Endothelial cell of umbilical vein (primary cell): ENCODE results near the gene ZDHHC14. TPM values are rescaled to one million over a fixed set of nuclear protein-coding genes. Genes with fewer than 3 reads are reported as not detected.

Experiments used
- BruUV-seq: library from RNA; stranded (reverse); fragments of 400-500 nt; replicated peaks from 2 replicates; lab custom pipeline; 2021; lab: Mats Ljungman, UMichigan
- CTCF ChIA-PET: fragments of 300-600, 350-600 bp; sonication (Branson Sonifier 250); formaldehyde crosslinking; loops from one replicate; lab custom pipeline; 2021; ENCODE audit warnings: antibody characterized with exemption, inconsistent platforms; lab: Charles Lee
- POLR2A ChIA-PET: fragments of 300-600, 350-600 bp; sonication (Branson Sonifier 250); formaldehyde crosslinking; loops from one replicate; lab custom pipeline; 2021; ENCODE audit warnings: antibody characterized with exemption, inconsistent platforms; lab: Charles Lee
- DNase-seq: peaks from one replicate; pipeline ENCODE4 v3.0.0-alpha.2; 2011; ENCODE audit warnings: low read depth, low spot score
- FAIRE-seq: peaks from 2 replicates; lab custom pipeline; 2011; peaks lifted over from hg19 to GRCh38; lab: Jason Lieb, UNC
- H2AFZ ChIP-seq: 2 replicates; pipeline ENCODE4 v1.6.0; 2012; ENCODE audit warnings: low read depth, low read length, control low read depth, inconsistent platforms
- H3K27ac ChIP-seq: 2 replicates; pipeline ENCODE4 v1.5.1; 2011; ENCODE audit warnings: low read depth, mild to moderate bottlenecking, control low read depth, low read length, moderate library complexity; ENCODE audit not compliant: insufficient read depth
- H3K27me3 ChIP-seq, 2 experiments: 2 replicates each; pipeline versions ENCODE4 v1.6.0 to v1.6.1; 2011; ENCODE audit warnings: low read length in 2 of 2, mixed read lengths in 1 of 2; ENCODE audit not compliant: control insufficient read depth in 2 of 2, insufficient read depth in 2 of 2
- H3K36me3 ChIP-seq, 2 experiments: 2 replicates in 1 of 2; 3 replicates in 1 of 2; pipeline ENCODE4 v1.5.1; 2011; ENCODE audit warnings: low read length in 2 of 2, mild to moderate bottlenecking in 1 of 2, moderate library complexity in 1 of 2; ENCODE audit not compliant: control insufficient read depth in 2 of 2, insufficient read depth in 2 of 2; ENCODE audit errors: extremely low read depth in 1 of 2
- H3K4me1 ChIP-seq: 3 replicates; pipeline ENCODE4 v1.5.1; 2011; ENCODE audit warnings: mild to moderate bottlenecking, low read length; ENCODE audit not compliant: control insufficient read depth, insufficient read depth; ENCODE audit errors: extremely low read depth
- H3K4me2 ChIP-seq: 2 replicates; pipeline ENCODE4 v1.6.1; 2011; ENCODE audit warnings: low read length, control low read depth, mixed read lengths; ENCODE audit not compliant: insufficient read depth
- H3K4me3 ChIP-seq, 3 experiments: fragments of 200-600 bp in 1 of 3; sonication (generic), shearing (Covaris generic) in 1 of 3; replicated peaks in 1 of 3; 2 replicates each; pipeline ENCODE4 v1.5.1; 2011 to 2016; ENCODE audit warnings: control low read depth in 3 of 3, low read length in 3 of 3, mild to moderate bottlenecking in 2 of 3, inconsistent platforms in 1 of 3, low read depth in 1 of 3, moderate library complexity in 1 of 3; ENCODE audit not compliant: insufficient read depth in 1 of 3
- H3K79me2 ChIP-seq: 2 replicates; pipeline ENCODE4 v1.6.0; 2012; ENCODE audit warnings: low read length, inconsistent platforms; ENCODE audit not compliant: control insufficient read depth, insufficient read depth
- H3K9ac ChIP-seq: replicated peaks from 2 replicates; pipeline ENCODE3; 2011; ENCODE audit warnings: low read length, control low read depth; ENCODE audit not compliant: insufficient read depth; ENCODE audit errors: extremely low read depth
- H3K9me1 ChIP-seq: replicated peaks from 3 replicates; pipeline ENCODE4 v1.6.0; 2011; ENCODE audit warnings: mild to moderate bottlenecking, low read length; ENCODE audit not compliant: control insufficient read depth, insufficient read depth; ENCODE audit errors: extremely low read depth
- H3K9me3 ChIP-seq: replicated peaks from 2 replicates; pipeline ENCODE4 v1.5.1; 2012; ENCODE audit warnings: low read length, inconsistent platforms; ENCODE audit not compliant: control insufficient read depth, insufficient read depth
- H4K20me1 ChIP-seq: replicated peaks from 2 replicates; pipeline ENCODE3; 2011; ENCODE audit warnings: mild to moderate bottlenecking, low read length; ENCODE audit not compliant: control insufficient read depth, insufficient read depth; ENCODE audit errors: extremely low read depth
- CTCF ChIP-seq, 2 donors: IDR thresholded peaks; 1 replicate in 1 of 2; 2 replicates in 1 of 2; pipeline ENCODE4 v1.5.1; 2011; ENCODE audit warnings: low read length in 2 of 2, mild to moderate bottlenecking in 2 of 2, moderate library complexity in 2 of 2, control low read depth in 1 of 2, inconsistent platforms in 1 of 2, low read depth in 1 of 2; ENCODE audit not compliant: insufficient read depth in 1 of 2; ENCODE audit errors: extremely low read depth in 1 of 2
- EZH2 ChIP-seq: IDR thresholded peaks from 2 replicates; pipeline ENCODE4 v1.6.1; 2012; ENCODE audit warnings: borderline replicate concordance, low read depth, mild to moderate bottlenecking, moderate library complexity, low read length, inconsistent platforms; ENCODE audit not compliant: severe bottlenecking
- FOS ChIP-seq: IDR thresholded peaks from 2 replicates; pipeline ENCODE4 v1.6.1; 2011; ENCODE audit warnings: mild to moderate bottlenecking, low read length, moderate library complexity, borderline replicate concordance; ENCODE audit not compliant: insufficient read depth
- GATA2 ChIP-seq: IDR thresholded peaks from 2 replicates; pipeline ENCODE4 v1.7.0; 2011; ENCODE audit warnings: low read depth, mild to moderate bottlenecking, moderate library complexity, mixed read lengths, low read length; ENCODE audit not compliant: insufficient read length, insufficient read depth
- JUN ChIP-seq: IDR thresholded peaks from 2 replicates; pipeline ENCODE4 v1.6.1; 2011; ENCODE audit warnings: borderline replicate concordance, low read depth; ENCODE audit not compliant: insufficient read length, insufficient read depth
- MAX ChIP-seq: IDR thresholded peaks from 2 replicates; pipeline ENCODE4 v1.6.1; 2011; ENCODE audit not compliant: insufficient read depth, insufficient read length
- MYC ChIP-seq: IDR thresholded peaks from one replicate; pipeline ENCODE4 v1.6.1; 2011; ENCODE audit warnings: mild to moderate bottlenecking, low read depth, low read length
- POLR2A ChIP-seq: IDR thresholded peaks from 2 replicates; pipeline ENCODE4 v1.6.1; 2012; ENCODE audit warnings: low read depth, mild to moderate bottlenecking, control low read depth, low read length
- POLR2AphosphoS5 ChIP-seq: IDR thresholded peaks from 2 replicates; pipeline ENCODE4 v1.6.1; 2012; ENCODE audit warnings: low read depth, mild to moderate bottlenecking, control low read depth, low read length, moderate library complexity; ENCODE audit not compliant: insufficient read depth
- dilution Hi-C: fragments of 300-500 bp; cut with MboI; formaldehyde crosslinking; loops from one replicate; pipeline ENCODE4 v1.15.0; 2019; ENCODE audit warnings: low sequenced_read_pairs; ENCODE audit not compliant: extremely low pct_ligation_motif_present
- intact Hi-C: fragments of 100-400 bp; cut with micrococcal nuclease; formaldehyde crosslinking; loops from one replicate; pipeline ENCODE4 v1.10.0; 2022
- polyA plus RNA-seq, 4 experiments: library from polyadenylated mRNA; depleted of rRNA in 3 of 4; stranded (reverse) in 3 of 4; unstranded in 1 of 4; fragments of >200 nt; gene quantifications; 2 replicates each; pipeline versions ENCODE4 v1.2.1 to v1.2.3, GENCODE V29; 2011 to 2012; ENCODE audit warnings: missing spikeins in 1 of 4
- total RNA-seq: library from RNA; stranded (reverse); gene quantifications from 2 replicates; pipeline ENCODE4 v1.2.3, GENCODE V29; 2021

Gene ZDHHC14
- total and polyA plus RNA-seq, 2 donors (not counting 3 experiments of a cell fraction or from before 2014, with no cell fraction given), result 23.0 to 25.6 TPM

GRCh38 chr6:157364705-157365104 lies 16.3 kb upstream of the ZDHHC14 start:
- no TSS peak for BruUV-seq
- no peaks in the 10 kb centered on the region for H3K9me3 ChIP-seq
- ChIA-PET CTCF (interaction anchor here (1.5 kb wide), 3 partner anchors 10 to 28 kb away, joined by 3 to 4 read pairs (median 4); no protein-coding TSS in a partner anchor), POLR2A (no interaction called here)
- TF ChIP-seq MAX (no peak), MYC (no peak), JUN (no peak), FOS (no peak)
- no peaks in the 10 kb centered on the region for H3K9me1 ChIP-seq
- H3K27me3 ChIP-seq, result peaks cover 3 to 4% of the 10 kb centered on the region in 2 experiments
- FAIRE-seq (no peak), DNase-seq (no peak)
- intact Hi-C loops, result no loop called here
- no peak overlapping the region for H2AFZ ChIP-seq
- no peak overlapping the region for H3K9ac ChIP-seq
- H4K20me1 ChIP-seq, result no peaks in the 10 kb centered on the region
- no peaks in the 10 kb centered on the region for H3K79me2 ChIP-seq
- no peaks in the 10 kb centered on the region for H3K4me1 ChIP-seq
- H3K36me3 ChIP-seq, result no peaks in the 10 kb centered on the region
- H3K4me3 ChIP-seq, result no peak overlapping the region
- dilution Hi-C loops, result no loop called here
- H3K4me2 ChIP-seq, result no peak overlapping the region
- H3K27ac ChIP-seq, result no peak overlapping the region

GRCh38 chr6:157366648-157367047 lies 14.3 kb upstream of the ZDHHC14 start:
- no TSS peak for BruUV-seq

More at GRCh38 chr6:157366648-157367047, 14.3 kb upstream of the ZDHHC14 start:
- CTCF ChIA-PET, result no interaction called here
- POLR2A ChIA-PET, result no interaction called here
- DNase-seq (no peak), FAIRE-seq (no peak)
- Histone ChIP-seq H3K9me3 (no peaks in the 10 kb centered on the region), H3K4me3 (no peak overlapping the region), H3K9me1 (no peaks in the 10 kb centered on the region), H3K27ac (no peak overlapping the region), H3K4me1 (no peaks in the 10 kb centered on the region), H3K27me3 (peaks cover 3 to 4% of the 10 kb centered on the region in 2 experiments), H3K79me2 (no peaks in the 10 kb centered on the region), H3K4me2 (no peak overlapping the region), H3K9ac (no peak overlapping the region), H2AFZ (no peak overlapping the region), H3K36me3 (no peaks in the 10 kb centered on the region), H4K20me1 (no peaks in the 10 kb centered on the region)
- no peak for TF ChIP-seq EZH2
- no peak for TF ChIP-seq FOS
- TF ChIP-seq MAX, result no peak
- no peak for TF ChIP-seq GATA2
- TF ChIP-seq CTCF (IDR thresholded peaks at IDR 0.05; ENCODE audit: extremely low read depth in 1 of 2, insufficient read depth in 1 of 2, low read depth in 1 of 2, low read length in 2 of 2), result no peak
- TF ChIP-seq MYC, result no peak
- TF ChIP-seq POLR2A, result no peak
- no peak for TF ChIP-seq JUN
- TF ChIP-seq POLR2AphosphoS5, result no peak
- intact Hi-C loops (no loop called here), dilution Hi-C loops (no loop called here)
